D721Med (cell line): ENCODE measurements around the gene HEXA.
"Not testable (repeated sequence)": the region's sequence is repeated elsewhere in the genome, so short reads cannot be mapped to it uniquely, and the experiment has no call there.

Experiments
- DNase-seq: peaks from one replicate; pipeline ENCODE4 v3.0.0; 2011; ENCODE audit warnings: low spot score; ENCODE audit not compliant: insufficient read length
- FAIRE-seq: peaks from 2 replicates; lab custom pipeline; 2011; peaks lifted over from hg19 to GRCh38; lab: Jason Lieb, UNC
- TF ChIP-seq, protein P1 (sequence below): IDR thresholded peaks from 2 replicates; pipeline ENCODE4 v1.5.1; 2012; ENCODE audit warnings: mild to moderate bottlenecking, control low read depth; ENCODE audit not compliant: insufficient read depth; ENCODE audit errors: missing control alignments

The HEXA gene

DNA sequence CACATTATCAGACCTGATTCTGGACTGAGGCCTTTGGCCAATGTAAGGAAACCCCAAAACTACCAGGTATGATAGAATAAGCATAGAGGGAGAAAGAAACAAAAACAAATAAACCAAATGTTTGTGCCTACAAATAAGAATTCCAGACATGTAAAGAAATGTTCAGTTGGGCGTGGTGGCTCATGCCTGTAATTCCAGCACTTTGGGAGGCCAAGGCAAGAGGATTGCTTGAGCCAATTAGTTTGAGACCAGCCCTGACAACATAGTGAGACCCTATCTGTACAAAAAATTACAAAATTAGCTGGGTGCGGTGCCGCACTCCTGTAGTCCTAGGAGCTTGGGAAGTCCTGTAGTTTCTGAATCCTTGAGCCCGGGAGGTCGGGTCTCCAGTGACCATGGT, 35.3 kb upstream of the HEXA start:
- FAIRE-seq = no peak
- DNase-seq = no peak
- TF ChIP-seq, protein P1, sequence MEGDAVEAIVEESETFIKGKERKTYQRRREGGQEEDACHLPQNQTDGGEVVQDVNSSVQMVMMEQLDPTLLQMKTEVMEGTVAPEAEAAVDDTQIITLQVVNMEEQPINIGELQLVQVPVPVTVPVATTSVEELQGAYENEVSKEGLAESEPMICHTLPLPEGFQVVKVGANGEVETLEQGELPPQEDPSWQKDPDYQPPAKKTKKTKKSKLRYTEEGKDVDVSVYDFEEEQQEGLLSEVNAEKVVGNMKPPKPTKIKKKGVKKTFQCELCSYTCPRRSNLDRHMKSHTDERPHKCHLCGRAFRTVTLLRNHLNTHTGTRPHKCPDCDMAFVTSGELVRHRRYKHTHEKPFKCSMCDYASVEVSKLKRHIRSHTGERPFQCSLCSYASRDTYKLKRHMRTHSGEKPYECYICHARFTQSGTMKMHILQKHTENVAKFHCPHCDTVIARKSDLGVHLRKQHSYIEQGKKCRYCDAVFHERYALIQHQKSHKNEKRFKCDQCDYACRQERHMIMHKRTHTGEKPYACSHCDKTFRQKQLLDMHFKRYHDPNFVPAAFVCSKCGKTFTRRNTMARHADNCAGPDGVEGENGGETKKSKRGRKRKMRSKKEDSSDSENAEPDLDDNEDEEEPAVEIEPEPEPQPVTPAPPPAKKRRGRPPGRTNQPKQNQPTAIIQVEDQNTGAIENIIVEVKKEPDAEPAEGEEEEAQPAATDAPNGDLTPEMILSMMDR = no peak

DNA sequence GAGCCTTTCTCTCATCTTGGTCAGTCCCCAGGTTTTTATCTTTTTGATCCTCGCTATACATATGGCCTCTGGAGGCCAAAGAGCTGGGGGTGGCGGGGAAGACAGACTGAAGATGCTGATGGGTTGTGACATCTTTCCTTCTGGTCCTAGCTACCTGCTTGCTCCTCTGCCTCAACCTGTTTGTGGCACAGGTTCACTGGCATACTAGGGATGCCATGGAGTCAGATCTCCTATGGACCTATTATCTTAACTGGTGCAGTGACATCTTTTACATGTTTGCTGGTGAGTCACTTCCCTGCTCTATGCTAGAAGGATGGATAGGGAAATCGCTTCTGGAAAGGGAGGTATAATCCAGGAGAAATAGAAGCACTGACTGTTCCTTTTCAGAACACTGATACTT, 31.1 kb upstream of the HEXA start:
- DNase-seq = no peak
- FAIRE-seq = no peak
- TF ChIP-seq, protein P1 = no peak

DNA sequence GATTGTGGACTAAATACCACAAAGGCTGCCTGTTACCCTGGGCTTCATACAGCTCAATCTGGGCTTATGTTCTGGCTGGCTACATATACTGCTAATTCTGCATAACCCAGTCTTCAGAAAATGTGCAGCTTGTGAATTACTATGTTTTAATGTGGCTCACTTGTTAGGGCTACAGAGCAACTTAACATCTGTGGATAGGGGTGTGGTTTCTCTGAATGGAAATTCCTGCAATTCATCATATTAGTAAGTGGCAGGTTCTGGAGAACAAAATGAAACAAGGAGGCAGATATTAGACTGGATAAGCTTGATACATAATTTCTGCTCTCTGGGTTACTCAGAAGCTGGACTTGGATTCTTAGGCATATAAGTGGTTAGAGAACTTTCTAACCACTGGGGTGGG, 29.0 kb upstream of the HEXA start:
- TF ChIP-seq, protein P1 = no peak
- no peak for DNase-seq
- FAIRE-seq = no peak

DNA sequence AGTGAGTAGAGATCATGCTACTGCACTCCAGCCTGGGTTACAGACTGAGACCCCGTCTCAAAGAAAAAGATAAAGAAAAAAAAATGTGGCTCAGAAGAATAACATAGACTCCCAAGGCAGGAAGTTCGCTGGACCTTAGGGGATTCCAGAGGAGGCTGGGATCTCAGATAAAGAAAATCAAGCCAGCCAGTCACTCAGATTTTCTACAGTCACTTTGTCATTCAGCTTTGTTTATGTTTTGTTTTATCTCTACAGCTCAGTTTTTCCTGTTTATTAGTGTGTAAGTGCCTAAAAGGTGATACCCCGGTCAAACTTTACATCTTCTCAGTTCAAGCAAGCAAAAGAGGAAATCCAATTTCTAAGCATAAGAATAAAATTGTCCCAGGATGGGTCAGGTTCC, 28.5 kb upstream of the HEXA start:
- DNase-seq (no peak), FAIRE-seq (no peak)
- TF ChIP-seq, protein P1 = no peak

DNA sequence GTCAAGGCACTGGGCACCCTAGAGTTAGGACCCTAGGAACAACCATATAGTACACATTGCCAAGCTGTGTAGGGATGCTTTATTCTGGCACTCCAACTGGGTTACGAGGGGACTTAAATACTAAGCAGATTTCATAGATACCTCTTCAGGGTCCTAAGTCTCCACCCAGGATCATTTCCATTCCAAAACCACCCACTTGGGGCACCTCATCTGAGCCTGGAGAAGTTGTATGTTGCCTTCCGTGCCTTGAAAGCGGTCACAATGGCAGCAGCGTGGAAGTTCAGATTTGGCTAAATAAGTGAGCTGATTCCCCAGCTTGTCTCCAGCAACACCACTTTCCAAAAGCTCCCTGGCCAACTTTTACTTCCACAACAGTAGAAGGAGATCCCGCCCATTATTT, 26.9 kb upstream of the HEXA start:
- TF ChIP-seq, protein P1 = no peak
- no peak for DNase-seq
- no peak for FAIRE-seq

DNA sequence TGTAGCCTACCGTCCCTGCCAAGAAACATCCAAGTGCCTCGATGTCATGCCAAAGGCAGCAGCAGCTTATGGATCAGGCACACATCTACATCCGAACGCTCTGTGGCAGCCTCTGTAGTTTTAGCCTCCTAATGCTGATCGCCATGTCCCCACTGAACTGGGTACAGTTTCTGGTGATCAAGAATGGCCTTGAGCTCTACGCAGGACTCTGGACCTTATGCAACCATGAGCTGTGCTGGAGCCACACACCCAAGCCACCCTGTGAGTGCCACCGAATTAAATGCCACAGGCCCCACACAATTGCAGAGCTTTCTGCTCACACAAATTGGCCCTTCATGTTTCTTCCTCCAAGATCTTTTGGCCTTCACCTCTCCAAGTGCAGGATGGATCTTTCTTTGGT, 22.8 kb upstream of the HEXA start:
- no peak for FAIRE-seq
- TF ChIP-seq, protein P1 = no peak
- no peak for DNase-seq

DNA sequence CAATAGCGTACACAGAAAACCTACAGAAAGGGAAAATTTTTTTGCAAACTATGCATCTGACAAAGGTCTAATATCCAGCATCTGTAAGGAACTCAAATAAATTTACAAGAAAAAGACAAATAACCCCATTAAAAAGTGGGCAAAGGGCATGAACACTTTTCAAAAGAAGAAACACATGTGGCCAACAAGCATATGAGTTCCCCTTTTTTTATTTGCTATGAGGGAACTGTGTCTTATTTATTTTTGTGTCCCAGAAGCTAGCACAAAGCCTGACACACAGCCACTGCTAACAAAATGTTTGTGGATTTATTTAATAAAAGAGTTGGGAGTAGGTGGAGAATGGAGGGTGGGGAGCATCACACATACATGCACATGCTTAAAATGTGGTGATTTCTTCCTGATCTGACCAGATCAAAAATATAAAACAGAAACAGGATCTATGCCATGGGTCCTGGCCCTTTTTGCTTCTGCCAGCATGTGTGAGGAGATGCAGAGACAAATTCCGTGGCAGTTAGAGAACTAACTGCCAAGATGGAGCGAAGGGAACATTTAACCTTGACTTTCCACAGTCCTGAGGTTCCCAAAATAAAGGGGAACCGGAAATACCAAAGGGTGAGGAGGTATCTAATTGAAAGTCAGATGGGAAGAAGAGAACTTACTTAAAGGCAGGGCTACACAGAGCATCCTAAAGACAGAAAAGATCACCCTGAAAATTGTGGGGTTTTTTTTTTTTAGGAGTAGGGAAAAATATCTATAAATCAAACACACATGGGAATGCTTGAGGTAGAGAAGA, 22.2 kb upstream of the HEXA start, which contains the start of gene TMEM202:
TSS of gene TMEM202 (plus strand) at position 510 of the 793 bp plus-strand sequence. CDS start at position 532, 22 bp downstream.
- no peak for FAIRE-seq
- TF ChIP-seq, protein P1 = no peak
- DNase-seq = no peak

DNA sequence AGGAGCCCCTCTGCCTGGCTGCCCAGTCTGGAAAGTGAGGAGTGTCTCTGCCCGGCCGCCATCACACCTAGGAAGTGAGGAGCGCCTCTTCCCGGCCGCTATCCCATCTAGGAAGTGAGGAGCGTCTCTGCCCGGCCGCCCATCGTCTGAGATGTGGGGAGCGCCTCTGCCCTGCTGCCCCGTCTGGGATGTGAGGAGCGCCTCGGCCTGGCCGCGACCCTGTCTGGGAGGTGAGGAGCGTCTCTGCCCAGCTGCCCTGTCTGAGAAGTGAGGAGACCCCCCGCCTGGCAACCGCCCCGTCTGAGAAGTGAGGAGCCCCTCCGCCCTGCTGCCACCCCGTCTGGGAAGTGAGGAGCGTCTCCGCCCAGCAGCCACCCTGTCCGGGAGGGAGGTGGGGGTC, 20.5 kb upstream of the HEXA start:
- FAIRE-seq, DNase-seq: not testable (repeated sequence)
